HG02798 (cell line): ENCODE results near the gene ASB18.
"Not testable (repeated sequence)": the region's sequence is repeated elsewhere in the genome, so short reads cannot be mapped to it uniquely, and the experiment has no call there.

Experiments used
- ATAC-seq: cut with Tn5 transposase; IDR thresholded peaks from one replicate; pipeline ENCODE4 v1.9.1; 2021; ENCODE audit warnings: mild to moderate bottlenecking; ENCODE audit not compliant: unreplicated experiment, poor library complexity

Gene ASB18

GRCh38 chr2:236287656-236288055, 23.4 kb upstream of the ASB18 start:
- ATAC-seq, result no peak

DNA sequence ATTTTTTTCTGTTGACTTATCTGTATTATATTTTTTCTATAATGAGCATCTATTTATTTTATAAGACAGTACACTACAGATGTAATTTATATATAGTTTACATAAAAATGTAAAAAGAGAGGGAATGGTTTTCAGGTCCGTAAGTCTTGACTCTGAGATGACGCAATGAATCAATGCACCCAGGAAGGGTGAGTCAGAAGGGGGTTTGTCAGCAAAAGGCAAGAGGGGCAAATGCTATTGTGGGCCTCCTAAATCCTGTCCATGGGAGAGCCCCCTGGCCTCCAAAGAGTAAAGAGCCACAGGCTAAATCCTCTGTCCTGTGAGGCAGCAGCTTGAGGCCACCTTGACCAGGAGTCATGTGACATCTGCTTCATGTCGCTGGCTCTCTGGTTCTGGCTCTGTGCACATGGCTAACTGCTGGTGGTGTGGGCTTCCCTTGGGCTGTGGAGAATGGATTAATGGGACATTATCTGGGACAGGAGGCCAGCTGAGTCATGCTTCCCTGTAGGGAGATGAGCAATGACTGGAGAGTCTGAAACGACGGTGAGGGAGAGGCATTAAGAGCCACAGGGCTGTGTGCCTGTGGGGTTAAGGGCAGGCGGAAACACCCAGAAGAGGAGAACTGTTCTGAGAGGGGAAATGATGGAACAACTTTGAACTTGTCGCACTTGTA, 22.8 kb upstream of the ASB18 start:
- ATAC-seq, result no peak

GRCh38 chr2:236284208-236284607, 20.0 kb upstream of the ASB18 start:
- no peak for ATAC-seq

DNA sequence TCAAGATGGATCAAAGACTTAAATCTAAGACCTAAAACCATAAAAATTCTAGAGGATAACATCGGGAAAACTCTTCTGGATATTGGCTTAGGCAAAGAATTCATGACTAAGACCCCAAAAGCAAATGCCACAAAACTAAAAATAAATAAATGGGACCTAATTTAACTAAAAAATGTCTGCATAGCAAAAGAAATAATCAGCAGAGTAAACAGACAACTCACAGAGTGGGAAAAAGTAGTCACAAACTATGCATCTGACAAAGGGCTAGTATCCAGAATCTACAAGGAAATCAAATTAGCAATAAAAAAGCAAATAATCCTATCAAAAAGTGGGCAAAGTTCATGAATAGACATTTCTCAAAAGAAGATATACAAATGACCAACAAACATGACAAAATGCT, 18.2 kb upstream of the ASB18 start:
- no peak for ATAC-seq

DNA sequence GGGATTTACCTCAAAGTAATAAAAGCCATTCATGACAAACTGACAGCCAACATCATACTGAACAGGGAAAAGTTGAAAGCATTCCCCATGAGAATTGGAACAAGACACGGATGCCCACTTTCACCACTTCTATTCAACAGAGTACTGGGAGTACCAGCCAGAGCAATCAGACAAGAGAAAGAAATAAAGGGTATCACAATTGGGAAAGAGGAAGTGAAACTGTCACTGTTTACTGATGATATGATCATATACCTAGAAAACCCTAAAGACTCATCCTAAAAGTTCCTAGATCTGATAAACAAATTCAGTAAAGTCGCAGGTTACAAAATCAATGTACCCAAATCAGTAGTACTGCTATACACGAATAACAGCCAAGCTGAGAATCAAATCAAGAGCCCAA, 17.2 kb upstream of the ASB18 start:
- ATAC-seq, result no peak

GRCh38 chr2:236273126-236273525, 8.9 kb upstream of the ASB18 start:
- no peak for ATAC-seq

GRCh38 chr2:236271851-236272250, 7.6 kb upstream of the ASB18 start:
- ATAC-seq, result no peak

- not testable (repeated sequence) for ATAC-seq
These were observed 5.7 kb upstream of the ASB18 start for GRCh38 chr2:236269876-236270275.

- no peak for ATAC-seq
These were observed 1.5 kb upstream of the ASB18 start for GRCh38 chr2:236265675-236266074.

DNA sequence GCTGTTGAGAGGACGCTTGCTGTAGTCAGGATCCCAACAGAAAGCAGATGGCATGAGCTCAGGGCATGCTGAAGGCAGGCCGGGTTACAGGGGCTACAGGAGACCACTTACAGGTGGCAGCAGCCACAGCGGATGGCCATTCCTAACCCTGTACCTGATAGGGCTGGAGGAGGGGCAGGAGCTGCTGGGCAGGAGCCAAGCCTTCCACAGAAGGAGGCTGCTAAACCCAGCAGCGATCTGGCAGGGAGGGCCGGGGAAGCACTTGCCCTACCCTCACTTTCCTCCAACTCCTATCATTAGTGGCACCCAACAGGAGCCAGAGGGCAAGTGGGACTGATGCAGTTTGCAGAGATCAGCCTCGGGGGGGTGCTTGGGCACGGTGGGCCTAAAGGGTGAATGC, 2.0 kb downstream of the ASB18 start:
- no peak for ATAC-seq

- no peak for ATAC-seq
These were observed 2.8 kb downstream of the ASB18 start for GRCh38 chr2:236261452-236261851.

- no peak for ATAC-seq
These were observed 4.8 kb downstream of the ASB18 start for GRCh38 chr2:236259371-236259770.

DNA sequence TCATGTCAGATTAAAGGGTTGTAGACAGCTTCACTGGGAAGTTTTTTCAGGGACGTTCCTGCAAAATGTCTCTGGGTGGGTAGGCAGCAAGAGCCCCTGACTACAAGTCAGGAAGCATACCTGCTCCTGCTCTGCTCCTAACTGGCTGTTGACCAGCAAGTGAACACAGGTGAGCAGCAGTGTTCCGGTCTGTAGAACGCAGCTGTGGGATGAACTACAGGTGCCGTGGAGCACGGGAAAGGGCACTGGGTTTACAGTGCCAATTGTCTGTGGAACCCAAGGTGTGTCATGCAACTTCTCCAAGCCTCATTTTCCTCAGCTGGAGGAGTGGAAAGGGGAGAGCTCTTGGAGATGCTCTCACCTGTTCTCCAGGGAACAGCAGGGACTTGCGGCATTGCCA, 6.6 kb downstream of the ASB18 start:
- no peak for ATAC-seq

DNA sequence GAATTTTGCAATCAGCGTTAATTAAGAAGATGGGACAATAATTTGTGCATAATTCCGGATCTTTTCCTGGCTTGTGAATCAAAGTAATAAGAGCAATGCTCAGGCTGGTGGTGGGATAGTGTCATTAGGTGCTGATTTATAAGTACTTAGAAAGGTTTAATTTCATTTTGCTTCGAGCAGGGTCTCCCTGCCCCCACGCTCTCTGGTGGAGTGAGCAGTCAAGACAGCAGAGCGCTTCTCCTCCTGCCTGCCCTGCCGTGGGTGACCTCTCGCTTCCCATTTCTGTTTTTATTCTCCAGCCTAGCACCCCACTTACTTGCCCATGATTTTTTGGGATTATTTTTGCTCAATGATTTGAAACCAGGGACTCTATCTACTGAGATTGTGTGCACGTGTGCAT, 7.1 kb downstream of the ASB18 start:
- ATAC-seq, result no peak

DNA sequence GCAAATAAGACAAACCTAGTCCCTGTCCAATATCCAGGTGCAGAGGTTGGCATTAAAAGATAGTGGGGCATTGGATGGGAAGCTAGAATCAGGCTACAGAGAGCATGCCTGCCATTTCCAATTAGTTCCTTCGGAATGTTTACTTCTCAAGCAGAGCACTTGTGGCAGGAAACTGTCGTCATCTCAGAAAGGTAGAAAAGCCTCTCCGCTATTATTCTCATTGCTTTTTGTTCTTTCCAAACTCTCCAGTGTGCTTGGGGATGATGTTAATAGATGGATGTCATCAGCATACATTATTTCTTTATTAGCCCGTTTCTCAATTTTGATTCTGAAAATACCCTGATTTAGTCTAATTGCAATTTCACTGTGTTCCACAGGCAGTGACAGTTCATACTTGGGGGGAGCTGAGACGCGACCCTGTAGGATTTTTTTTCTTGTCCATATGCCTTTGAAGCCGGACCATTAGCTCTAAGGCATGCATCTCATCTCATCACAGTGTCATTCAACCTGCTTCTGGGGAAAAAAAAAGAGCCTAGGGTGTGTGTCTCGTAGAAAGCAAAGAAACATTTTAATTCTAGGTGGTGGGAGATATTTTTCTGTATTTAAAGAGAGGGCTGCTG, 7.7 kb downstream of the ASB18 start:
- no peak for ATAC-seq

GRCh38 chr2:236254674-236255073, 9.5 kb downstream of the ASB18 start:
- no peak for ATAC-seq

GRCh38 chr2:236254001-236254400, 10.2 kb downstream of the ASB18 start:
- no peak for ATAC-seq

DNA sequence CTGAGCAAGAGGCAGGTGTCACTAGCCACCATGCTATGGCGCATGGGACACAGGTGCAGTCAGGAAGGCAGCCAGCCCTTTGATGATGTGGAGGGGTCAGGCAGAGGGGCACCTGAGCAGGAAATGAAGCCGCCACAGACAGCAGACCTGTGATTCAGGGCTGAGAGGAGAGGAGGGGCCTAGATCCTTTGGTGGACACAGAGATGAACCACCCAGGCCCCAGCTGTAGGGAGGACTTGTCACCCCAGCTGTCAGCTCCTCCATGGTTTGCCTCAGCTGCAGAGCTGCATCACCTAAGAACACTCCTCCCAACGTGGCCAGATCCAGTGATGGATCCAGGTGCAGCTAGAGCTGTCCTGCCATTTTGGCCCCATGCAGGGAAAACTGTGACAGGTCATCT, 11.6 kb downstream of the ASB18 start:
- no peak for ATAC-seq

GRCh38 chr2:236250909-236251579, 13.2 kb downstream of the ASB18 start:
- no peak for ATAC-seq

DNA sequence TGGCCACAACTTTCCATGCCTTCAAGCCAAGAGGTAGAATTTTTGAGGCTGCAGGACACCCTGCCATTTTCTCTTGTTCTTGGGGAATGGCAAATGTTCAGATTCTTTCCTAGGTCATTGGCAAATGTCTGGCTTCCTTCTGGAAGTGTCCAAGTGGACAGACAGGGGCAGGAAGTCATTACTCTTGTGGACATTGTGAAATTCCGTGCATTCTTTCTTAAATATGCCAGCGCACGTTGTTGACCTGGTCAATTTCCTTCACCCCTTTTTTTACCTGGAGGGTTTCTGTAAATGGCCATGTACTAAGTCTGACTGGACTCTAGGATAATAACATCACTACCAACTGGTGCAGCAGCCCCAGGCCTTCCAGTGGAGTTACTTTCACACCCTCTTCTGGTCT, 13.9 kb downstream of the ASB18 start:
- ATAC-seq, result no peak

- ATAC-seq, result no peak
These were observed 15.1 kb downstream of the ASB18 start for GRCh38 chr2:236249066-236249465.

GRCh38 chr2:236246711-236247246, 17.4 kb downstream of the ASB18 start:
- ATAC-seq, result no peak
